ENCODE results near the gene PGLYRP2.
"Not testable (repeated sequence)": the region's sequence is repeated elsewhere in the genome, so short reads cannot be mapped to it uniquely, and the experiment has no call there.

Gene PGLYRP2

GRCh38 chr19:15475169-15475568 lies 4.1 kb downstream of the PGLYRP2 start:
- Histone ChIP-seq H3K36me3 (ENCODE audit: low read depth) (no peaks in the 10 kb centered on the region), H3K9me3 (ENCODE audit: severe bottlenecking) (no peaks in the 10 kb centered on the region), H3K27me3 (ENCODE audit: insufficient read depth, poor library complexity, severe bottlenecking) (peaks cover 10% of the 10 kb centered on the region), H3K27ac (ENCODE audit: poor library complexity, severe bottlenecking) (no peak overlapping the region), H3K4me1 (ENCODE audit: insufficient read depth, poor library complexity, severe bottlenecking) (no peaks in the 10 kb centered on the region), H3K4me3 (ENCODE audit: severe bottlenecking) (no peak overlapping the region)
- no peak for ATAC-seq (ENCODE audit: low read depth)
- TF ChIP-seq CTCF (IDR thresholded peaks at IDR 0.05; ENCODE audit: poor library complexity, severe bottlenecking): no peak
- no peak for DNase-seq (ENCODE audit: low spot score)

GRCh38 chr19:15473821-15474220 lies 5.5 kb downstream of the PGLYRP2 start:
- not testable (repeated sequence) for H3K4me3 ChIP-seq (ENCODE audit: severe bottlenecking); DNase-seq (ENCODE audit: low spot score); H3K36me3 ChIP-seq (ENCODE audit: low read depth); ATAC-seq (ENCODE audit: low read depth); H3K4me1 ChIP-seq (ENCODE audit: insufficient read depth, poor library complexity, severe bottlenecking); H3K27ac ChIP-seq (ENCODE audit: poor library complexity, severe bottlenecking); H3K9me3 ChIP-seq (ENCODE audit: severe bottlenecking)
- peaks cover 23% of the 10 kb centered on the region for H3K27me3 ChIP-seq (ENCODE audit: insufficient read depth, poor library complexity, severe bottlenecking)

- TF ChIP-seq CTCF (IDR thresholded peaks at IDR 0.05; ENCODE audit: poor library complexity, severe bottlenecking): no peak
- H3K27ac ChIP-seq (ENCODE audit: poor library complexity, severe bottlenecking): no peak overlapping the region
- H3K36me3 ChIP-seq (ENCODE audit: low read depth): no peaks in the 10 kb centered on the region
- no peaks in the 10 kb centered on the region for H3K9me3 ChIP-seq (ENCODE audit: severe bottlenecking)
- no peak overlapping the region for H3K4me3 ChIP-seq (ENCODE audit: severe bottlenecking)
- ATAC-seq (ENCODE audit: low read depth) (no peak), DNase-seq (ENCODE audit: low spot score) (no peak)
- no peaks in the 10 kb centered on the region for H3K4me1 ChIP-seq (ENCODE audit: insufficient read depth, poor library complexity, severe bottlenecking)
- peaks cover 28% of the 10 kb centered on the region for H3K27me3 ChIP-seq (ENCODE audit: insufficient read depth, poor library complexity, severe bottlenecking)
Observed at GRCh38 chr19:15471639-15472101, 7.6 kb downstream of the PGLYRP2 start.

GRCh38 chr19:15469513-15470297 lies 9.6 kb downstream of the PGLYRP2 start:
- H3K36me3 ChIP-seq (ENCODE audit: low read depth): no peaks in the 10 kb centered on the region
- ATAC-seq (ENCODE audit: low read depth) (0 out of 3 replicates have a peak, but pooled peaks have one; percentile 22), DNase-seq (ENCODE audit: low spot score) (no peak)
- no peaks in the 10 kb centered on the region for H3K9me3 ChIP-seq (ENCODE audit: severe bottlenecking)
- H3K4me3 ChIP-seq (ENCODE audit: severe bottlenecking): no peak overlapping the region
- H3K27me3 ChIP-seq (ENCODE audit: insufficient read depth, poor library complexity, severe bottlenecking): peaks cover 28% of the 10 kb centered on the region
- H3K27ac ChIP-seq (ENCODE audit: poor library complexity, severe bottlenecking): no peak overlapping the region
- H3K4me1 ChIP-seq (ENCODE audit: insufficient read depth, poor library complexity, severe bottlenecking): no peaks in the 10 kb centered on the region
- no peak for TF ChIP-seq CTCF (IDR thresholded peaks at IDR 0.05; ENCODE audit: poor library complexity, severe bottlenecking)

- no peak for TF ChIP-seq CTCF (IDR thresholded peaks at IDR 0.05; ENCODE audit: poor library complexity, severe bottlenecking)
- no peak overlapping the region for H3K4me3 ChIP-seq (ENCODE audit: severe bottlenecking)
- H3K4me1 ChIP-seq (ENCODE audit: insufficient read depth, poor library complexity, severe bottlenecking): no peaks in the 10 kb centered on the region
- no peak overlapping the region for H3K27ac ChIP-seq (ENCODE audit: poor library complexity, severe bottlenecking)
- no peaks in the 10 kb centered on the region for H3K36me3 ChIP-seq (ENCODE audit: low read depth)
- no peak for ATAC-seq (ENCODE audit: low read depth)
- DNase-seq (ENCODE audit: low spot score): no peak
- no peaks in the 10 kb centered on the region for H3K9me3 ChIP-seq (ENCODE audit: severe bottlenecking)
- peaks cover 28% of the 10 kb centered on the region for H3K27me3 ChIP-seq (ENCODE audit: insufficient read depth, poor library complexity, severe bottlenecking)
Observed at GRCh38 chr19:15468675-15469512, 10.4 kb downstream of the PGLYRP2 start.
